Ramos (cell line): ENCODE measurements around the gene CLUH.
"Not testable (repeated sequence)": the region's sequence is repeated elsewhere in the genome, so short reads cannot be mapped to it uniquely, and the experiment has no call there.

Source experiments
- in situ Hi-C: fragments of 300-500 bp; cut with MboI; formaldehyde crosslinking; loops from one replicate; pipeline ENCODE4 v1.14.3; 2022; ENCODE audit warnings: low sequenced_read_pairs; ENCODE audit not compliant: unreplicated experiment

CLUH gene

DNA sequence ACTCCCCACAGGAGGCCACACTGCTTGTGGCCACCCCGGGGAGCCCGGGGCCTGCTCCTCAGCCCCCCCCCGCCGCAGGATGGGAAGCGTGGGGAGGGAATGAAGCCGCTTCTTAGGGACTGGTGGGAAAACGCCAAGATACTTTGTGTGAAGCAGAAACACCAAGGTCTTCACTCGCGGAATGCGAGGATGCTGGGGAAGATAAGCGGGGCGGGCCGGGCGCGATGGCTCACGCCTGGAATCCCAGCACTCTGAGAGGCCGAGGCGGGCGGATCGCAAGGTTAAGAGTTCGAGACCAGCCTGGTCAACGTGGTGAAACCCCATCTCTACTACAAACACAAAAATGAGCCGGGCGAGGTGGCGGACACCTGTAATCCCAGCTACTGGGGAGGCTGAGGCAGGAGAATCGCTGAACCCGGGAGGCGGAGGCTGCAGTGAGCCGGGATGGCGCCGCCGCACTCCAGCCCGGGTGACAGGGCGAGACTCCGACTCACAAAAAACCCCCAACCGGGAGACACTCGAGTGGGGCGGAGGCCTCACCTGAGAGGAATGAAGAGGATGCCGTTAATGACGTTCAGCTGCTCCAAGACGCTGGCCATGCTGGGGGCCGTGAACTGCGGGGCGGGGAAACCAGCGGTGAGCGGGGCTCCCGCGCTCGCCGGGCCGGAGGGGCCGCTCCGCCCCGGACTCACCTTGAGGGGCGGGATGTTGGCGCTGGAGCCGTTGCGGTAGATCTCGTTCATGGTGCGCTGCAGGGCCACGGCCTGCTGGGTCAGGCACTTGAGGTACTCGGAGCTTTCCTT, 20.3 kb downstream of the CLUH start:
- in situ Hi-C loops: no loop called here

DNA sequence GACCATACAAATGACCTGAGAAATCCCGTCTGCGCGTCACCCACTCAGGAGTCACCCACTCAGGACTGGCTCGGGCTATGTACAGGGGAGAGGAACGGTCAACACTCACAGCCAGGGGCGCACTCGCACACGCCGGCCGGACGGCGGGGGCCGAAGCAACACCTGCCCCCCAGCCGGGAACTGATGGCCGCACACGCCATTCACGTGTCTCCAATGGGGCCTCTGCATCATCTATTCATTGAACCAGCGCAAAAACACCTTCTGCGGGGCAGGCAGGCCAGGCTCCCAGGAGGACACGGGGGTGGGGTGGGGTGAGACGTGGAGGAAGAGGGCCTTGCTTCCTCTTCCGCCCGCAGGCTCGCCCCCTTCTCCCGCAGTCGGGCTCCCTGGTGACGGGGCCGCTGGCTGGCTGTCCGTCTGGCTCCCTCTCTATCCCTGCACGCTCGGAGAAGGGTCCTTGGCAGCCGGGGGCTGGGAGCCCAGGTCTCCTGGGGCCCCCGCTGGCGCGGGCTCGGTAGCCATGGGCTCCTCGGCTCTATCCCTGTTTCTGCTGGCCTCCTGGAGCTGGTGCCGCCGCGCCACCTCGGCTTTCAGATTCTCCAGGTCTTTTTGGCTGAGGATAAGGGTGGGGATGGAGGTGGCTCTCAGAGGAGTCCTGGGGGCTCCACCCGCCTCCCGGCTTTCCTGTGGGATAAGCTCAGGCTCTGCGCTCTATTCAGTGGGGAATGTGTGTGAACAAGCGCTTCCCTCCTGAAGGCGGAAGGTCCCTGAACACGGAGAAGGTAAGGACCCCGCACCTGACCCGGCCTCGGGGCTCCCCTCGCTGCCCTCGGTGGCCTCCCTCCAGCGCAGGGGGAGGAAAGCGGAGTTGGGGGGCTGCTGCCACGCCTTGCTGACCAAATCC, 21.1 kb downstream of the CLUH start:
- in situ Hi-C loops: no loop called here

DNA sequence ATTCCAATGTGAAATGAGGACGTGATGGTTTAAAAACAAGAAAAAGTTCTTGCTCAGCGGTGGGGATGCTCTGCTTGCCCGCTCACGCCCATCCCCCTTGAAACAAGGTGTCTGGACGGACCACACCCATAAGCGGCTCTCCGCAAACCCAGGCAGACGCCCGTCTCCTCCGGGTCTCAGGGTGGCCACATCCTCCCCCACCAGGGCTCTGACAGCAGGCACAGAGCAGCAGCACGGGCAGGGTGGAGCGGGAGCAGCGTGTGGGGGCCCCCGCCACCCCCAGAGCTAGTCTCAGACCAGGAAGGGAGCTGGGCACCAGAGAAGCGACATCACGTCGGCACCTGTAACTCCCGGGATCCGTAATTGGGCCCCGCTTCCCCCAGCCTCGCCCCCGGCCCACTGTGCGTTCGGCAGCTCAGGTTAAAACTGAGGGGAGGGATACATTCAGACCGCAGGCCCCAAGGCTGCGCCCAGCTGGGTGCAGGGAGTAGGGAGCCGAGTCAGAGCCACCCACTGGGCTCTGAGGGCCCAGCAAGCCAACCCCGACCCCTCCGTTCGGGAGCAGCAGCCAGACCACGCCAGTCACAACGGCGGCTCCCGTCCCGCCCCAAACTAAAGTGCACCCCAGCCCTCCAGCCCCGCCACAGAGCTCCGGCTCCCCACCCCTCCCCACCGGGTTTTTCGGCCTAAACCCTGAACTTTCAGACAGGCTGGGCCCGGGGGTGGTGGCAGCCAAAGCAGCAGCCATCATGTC, 22.0 kb downstream of the CLUH start:
- in situ Hi-C loops: no loop called here

DNA sequence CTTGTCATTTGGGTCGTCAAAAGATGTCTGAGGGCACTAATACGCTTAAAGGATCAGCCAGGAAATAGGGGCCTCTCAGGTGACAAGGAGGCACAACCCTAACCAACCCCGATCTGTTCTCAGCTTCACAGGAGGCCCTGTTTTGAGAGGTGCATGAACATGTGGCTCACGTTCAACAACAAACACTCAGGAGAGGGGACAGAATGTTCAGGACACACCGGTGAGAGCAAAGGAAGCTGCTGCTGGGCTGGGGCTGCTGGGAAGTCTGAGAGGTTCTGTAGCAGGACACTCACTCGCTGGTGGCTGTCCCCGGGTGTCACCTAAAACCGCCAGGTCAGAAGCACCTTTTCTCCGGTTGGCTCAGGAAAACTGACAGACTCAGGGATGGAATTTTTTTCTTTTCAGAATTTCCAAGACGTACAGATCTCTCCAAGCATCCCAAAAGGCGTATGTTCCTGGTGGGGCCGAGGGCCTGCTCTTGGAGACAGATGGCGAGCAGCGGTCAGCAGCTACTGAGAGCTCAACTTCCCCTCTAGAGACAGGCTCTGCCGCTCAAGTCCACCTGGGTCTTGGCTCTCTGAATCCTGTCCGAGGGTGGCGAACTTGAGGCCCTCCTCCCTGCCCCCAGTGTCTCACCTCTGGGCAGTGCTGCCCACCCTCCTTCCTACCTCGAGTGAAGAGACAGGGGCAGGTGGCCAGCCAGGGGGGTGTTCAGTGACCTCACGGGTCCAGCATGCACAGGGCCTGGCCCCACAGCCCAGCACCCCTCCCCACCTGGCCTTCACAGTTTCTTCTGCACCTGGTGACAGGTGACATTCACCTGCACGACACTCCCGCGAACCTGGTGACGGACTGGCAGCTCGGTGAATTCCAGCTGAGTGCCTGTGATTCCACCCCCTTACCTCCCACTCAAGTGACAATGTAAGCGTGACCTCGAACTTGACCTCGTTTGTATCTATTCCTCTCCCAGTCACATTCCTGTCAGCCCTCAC, 22.9 kb downstream of the CLUH start:
- in situ Hi-C loops: no loop called here

DNA sequence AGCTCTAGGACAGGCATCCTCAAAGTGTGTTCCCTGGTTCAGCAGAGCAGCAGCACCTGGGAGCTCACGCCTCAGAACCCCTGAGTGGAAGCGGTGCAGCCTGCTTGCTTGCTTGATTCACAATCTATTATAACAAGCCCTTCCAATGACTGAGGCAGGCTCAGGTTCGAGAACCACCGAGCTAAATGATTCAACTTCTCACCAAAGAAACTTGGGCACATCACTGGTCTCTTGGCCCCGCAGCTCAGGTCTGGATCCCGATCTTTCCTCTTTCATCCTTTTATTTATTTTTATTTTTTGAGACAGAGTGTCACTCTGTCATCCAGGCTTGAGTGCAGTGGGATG, 24.5 kb downstream of the CLUH start:
- in situ Hi-C loops: no loop called here

DNA sequence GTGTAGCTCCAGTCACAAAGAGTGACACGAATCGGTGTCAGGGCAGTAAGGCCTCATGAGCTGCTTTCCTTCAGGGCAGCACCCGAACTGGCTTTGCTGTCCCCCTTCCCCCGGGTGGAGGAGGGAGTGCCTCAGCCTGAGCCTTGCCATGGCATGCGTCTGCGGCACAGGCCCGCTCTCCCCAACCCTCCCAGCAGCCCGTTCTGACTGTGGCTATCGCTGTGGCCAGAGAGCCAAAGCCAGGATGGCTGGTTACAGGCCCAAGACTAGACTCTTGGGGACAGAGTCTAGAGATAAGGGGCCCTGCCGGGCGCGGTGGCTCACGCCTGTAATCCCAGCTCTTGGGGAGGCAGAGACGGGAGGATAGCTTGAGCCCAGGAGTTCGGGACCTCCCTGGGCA, 25.9 kb downstream of the CLUH start:
- in situ Hi-C loops: no loop called here

DNA sequence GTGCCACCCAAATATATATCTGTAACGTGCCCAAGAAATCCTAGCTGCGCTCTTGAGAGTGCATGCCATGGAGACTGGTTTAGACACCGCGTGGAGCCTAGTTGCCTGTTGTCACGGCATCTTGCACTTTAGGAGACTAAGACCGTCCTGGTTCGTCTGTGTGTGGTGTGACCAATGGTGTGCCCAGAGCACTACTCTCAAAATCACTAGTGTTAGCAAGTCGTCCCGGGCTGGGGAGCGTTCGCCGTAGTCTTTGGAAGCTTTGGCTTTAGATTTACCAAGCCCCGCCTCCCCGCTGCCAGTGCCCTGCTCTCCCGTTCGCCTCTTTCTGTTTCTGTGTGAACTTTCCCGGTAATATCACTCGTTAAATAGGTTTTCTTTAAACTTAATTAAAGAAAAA, 27.0 kb downstream of the CLUH start:
- in situ Hi-C loops: no loop called here

DNA sequence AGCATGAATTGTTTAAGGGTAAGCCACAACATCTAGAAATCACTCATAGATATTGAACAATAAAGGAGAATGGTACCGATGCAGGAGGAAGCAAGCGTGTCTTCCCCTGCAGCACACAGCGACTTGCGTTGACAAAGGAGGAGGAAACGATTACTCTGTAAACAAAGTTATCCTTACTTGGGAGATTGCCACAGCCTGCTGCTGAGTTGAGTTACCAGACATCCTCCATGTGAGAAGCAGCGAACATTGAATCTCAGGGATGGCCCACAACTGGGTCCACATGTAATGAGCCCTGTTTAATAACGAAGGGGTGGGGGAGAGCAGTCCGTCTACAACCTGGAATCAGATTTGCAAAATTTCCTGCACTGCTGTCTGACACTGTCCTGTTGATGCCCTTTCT, 27.7 kb downstream of the CLUH start:
- in situ Hi-C loops: no loop called here

DNA sequence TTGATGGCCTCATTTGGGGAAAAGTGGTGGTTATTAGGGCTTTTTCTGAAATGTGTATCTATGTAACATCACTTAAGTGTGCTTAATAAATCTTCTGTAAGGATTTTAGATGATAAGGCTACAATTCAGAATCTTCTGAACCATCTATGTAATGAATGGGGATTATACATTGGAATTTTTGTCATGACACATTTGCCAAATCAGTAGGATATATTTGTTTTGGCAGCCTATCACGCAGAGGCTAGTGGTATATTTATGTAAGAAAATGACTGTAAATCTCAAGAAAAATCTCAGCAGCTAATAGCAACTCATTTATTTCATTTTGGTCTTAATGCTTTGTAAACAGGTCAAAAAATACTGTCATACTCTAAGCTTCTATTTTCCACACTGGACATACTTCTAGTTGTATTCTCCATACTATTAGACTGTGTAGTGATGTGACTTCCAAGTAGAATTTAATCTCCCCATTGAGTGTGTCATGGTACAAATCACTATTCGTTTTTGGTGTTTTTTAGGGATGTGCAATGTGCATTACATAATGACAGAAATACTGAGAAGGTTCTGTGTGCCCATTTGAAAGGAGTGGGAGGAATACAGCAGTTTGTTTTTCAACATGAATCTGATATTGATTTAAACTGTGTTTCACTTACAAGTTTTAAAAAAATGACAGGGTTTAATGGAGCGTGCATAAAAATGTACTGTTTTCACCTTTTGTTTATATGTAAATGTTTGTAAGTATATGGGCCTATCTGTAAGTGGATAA, 29.2 kb downstream of the CLUH start:
- in situ Hi-C loops: no loop called here

DNA sequence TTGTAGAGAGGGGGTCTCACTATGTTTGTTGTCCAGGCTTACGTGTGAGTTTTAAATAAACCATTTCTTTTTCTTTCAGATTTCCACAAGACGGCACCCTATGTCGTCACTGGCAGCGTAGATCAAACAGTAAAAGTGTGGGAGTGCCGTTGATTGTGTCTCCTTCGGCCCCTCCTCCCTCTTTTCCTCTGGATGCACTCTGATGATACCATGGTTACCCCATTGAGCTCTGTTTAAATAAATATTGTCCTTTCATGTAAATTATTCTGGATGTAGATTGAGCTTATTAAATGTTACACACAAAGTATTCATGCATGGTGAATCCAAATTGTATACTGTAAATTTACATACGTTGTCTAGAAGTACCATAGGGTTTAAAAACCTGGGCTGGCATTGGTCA, 29.9 kb downstream of the CLUH start:
- in situ Hi-C loops: no loop called here

DNA sequence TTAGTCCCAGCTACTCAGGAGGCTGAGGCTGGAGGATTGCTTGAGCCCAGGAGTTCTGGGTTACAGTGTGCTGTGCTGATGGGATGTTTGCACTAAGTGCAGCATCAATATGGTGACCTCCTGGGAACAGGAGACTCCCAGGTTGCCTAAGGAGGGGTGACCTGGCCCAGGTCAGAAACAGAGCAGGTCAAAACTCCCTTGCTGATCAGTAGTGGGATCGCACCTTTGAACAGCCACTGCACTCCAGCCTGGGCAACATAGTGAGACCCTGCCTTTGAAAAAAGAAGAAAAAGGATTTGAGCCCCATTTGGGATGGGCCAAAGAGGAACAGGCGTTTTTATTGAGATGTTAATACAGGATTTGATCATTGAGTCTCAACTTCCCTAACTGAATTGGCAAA, 30.6 kb downstream of the CLUH start:
- in situ Hi-C loops: no loop called here

DNA sequence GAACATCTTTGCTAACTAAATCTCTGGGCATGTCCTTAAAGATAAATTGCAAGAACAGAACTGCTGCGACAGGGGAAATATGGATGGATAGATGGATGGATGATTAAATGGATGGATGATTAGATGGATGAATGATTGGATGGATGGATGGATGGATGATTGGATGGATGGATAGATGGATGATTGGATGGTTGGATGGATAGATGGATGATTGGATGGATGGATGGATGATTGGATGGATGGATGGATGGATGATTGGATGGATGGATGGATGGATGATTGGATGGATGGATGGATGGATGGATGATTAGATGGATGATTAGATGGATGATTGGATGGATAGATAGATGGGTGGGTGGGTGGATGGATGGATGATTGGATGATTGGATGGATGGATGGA, 32.3 kb downstream of the CLUH start:
- in situ Hi-C loops: not testable (repeated sequence)

DNA sequence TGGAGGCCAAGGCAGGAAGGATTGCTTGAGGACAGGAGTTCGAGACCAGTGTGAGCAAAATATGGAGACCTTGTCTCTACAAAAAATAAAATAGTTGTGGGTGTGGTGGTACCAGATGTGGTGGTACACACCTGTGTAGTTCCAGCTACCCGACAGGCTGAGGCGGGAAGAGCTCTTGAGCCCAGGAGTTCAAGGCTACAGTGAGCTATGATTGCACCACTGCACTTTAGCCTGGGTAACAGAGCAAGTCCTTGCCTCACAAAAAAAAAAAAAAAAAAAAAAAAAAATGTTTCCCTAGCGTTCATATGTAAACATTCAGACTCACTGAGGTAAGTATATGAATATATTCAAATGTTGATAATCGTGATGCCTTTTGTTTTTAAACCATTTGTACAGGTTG, 39.5 kb downstream of the CLUH start:
- in situ Hi-C loops: no loop called here

DNA sequence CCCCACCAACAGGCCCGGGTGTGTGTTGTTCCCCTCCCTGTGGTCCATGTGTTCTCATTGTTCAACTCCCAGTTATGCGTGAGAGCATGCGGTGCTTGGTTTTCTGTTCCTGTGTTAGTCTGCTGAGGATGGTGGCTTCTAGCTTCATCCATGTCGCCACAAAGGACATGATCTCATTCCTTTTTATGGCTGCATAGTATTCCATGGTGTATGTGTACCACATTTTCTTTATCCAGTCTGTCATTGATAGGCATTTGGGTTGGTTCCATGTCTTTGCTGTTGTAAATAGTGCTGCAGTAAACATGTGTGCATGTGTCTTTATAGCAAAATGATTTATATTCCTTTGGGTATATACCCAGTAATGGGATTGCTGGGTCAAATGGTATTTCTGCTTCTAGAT, 51.2 kb downstream of the CLUH start:
- in situ Hi-C loops: not testable (repeated sequence)

DNA sequence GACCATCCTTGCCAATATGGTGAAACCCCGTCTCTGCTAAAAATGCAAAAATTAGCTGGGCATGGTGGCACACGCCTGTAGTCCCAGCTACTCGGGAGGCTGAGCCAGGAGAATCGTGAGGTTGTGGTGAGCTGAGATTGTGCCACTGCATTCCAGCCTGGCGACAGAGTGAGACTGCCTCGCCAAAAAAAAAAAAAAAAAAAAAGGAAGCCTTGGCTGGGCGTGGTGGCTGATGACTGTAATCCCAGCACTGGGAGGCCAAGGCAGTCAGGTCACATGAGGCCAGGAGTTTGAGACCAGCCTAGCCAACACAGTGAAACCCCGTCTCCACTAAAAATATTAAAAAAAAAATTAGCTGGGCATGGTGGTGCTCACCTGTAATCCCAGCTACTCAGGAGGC, 52.2 kb downstream of the CLUH start:
- in situ Hi-C loops: not testable (repeated sequence)

DNA sequence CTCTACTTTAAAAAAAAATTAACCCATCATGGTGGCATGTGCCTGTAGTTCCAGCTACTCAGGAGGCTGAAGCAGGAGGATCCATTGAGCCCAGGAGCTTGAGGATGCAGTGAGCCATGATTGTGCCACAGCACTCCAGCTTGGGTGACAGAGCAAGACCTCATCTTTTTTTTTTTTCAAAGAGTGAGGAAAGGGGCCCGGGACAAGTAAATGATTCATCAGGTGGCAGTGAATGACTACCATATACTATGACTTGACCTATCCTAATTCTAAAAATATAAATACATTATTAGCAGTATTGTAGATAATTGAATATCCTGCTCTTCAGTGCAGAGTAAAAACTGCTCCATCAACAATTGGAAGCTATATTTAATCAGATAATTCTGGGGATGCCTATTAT, 55.3 kb downstream of the CLUH start:
- in situ Hi-C loops: no loop called here

DNA sequence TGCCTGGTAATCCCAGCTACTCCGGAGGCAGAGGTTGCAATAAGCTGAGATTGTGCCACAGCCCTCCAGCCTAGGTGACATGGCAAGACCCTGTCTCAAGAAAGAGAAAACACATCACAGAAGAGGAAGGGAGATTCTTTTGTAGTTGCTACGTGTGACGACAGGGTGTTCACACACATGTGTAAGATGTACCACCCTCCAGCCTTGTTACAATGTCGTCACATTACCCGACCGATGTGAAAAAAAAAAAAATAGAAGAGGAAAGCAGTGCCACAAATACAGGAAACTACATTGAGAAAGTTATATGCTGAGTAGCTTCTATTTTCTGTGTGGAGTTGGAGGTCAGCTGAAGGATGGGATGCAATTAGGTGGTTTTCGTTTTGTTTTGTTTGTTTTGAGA, 56.0 kb downstream of the CLUH start:
- in situ Hi-C loops: no loop called here

DNA sequence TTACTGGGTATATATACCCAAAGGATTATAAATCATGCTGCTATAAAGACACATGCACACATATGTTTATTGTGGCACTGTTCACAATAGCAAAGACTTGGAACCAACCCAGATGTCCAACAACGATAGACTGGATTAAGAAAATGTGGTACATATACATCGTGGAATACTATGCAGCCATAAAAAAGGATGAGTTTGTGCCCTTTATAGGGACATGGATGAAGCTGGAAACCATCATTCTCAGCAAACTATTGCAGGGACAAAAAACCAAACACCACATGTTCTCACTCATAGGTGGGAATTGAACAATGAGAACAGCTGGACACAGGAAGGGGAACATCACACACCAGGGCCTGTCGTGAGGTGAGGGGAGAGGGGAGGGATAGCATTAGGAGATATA, 58.7 kb downstream of the CLUH start:
- in situ Hi-C loops: not testable (repeated sequence)

DNA sequence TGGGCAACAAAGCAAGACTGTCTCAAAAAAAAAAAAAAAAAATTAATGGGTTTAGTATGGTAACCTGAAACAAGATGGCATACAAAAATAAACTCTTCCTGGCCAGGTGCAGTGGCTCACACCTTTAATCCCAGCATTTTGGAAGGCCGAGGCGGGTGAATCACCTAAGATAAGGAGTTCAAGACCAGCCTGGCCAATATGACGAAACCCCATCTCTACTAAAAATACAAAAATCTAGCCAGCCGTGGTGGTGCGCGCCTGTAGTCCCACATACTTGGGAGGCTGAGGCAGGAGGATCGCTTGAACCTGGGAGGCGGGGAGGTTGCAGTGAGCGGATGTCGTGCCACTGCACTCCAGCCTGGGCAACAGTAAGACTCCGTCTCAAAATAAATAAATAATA, 62.4 kb downstream of the CLUH start:
- in situ Hi-C loops: no loop called here
